ENCODE measurements around the gene ZNF681.

The ZNF681 gene

DNA sequence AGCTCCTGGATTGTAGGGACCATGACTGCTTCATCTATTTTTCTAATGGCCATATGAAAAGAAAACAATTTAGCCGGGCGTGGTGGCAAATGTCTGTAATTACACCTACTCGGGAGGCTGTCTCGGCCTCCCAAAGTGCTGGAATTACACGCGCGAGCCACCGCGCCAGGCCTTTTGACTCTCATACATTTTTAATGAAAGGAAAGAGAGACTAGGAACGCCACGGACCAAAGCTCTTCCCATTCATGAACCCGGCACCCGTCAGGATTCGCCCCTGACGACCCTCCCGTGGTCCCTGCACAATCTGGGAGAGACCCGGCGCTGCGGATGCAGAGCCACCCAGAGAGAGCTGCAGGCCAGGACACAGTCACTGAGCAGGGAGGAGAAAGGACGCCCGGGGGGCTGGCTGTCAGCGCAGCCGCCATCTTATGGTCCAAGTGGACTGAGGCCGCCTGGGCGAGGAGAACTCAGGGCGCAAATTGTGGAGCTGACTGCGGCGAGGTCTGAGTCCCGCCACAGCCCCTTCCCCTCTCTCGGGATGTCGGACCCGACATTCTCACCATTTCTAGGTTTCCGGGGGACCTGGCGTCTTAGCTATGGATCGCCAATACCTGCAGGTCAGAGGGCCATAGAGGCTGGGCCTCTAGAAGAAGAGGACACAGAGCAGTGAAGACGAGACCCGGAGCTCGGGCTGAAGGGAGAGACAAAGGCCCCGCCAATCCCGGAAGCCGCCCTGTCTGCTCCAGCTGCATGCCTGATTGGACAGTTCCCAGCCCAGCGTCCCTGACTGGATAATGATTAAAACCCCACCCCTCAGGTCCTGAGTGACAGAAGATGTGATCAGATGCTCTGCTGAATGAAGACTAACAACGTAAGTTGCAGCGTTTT lies at the start of gene ZNF681:
ZNF681 (minus strand) TSS at position 705 of the 888 bp plus-strand sequence; CDS start at position 563, 142 bp downstream.
- Mint-ChIP-seq H3K4me3 (peak within 1 kb of the TSS; percentile 91), H3K9me3 (peaks cover 5% of the 10 kb centered on the region), H3K4me1 (peaks cover 14% of the 10 kb centered on the region), H3K27ac (peak within 1 kb of the TSS; percentile 98), H3K36me3 (peaks cover 15% of the 10 kb centered on the region)
- ATAC-seq (peak; percentile 95), DNase-seq (ENCODE audit: low spot score in 2 of 2) (peak; percentile 59 to 87)

DNA sequence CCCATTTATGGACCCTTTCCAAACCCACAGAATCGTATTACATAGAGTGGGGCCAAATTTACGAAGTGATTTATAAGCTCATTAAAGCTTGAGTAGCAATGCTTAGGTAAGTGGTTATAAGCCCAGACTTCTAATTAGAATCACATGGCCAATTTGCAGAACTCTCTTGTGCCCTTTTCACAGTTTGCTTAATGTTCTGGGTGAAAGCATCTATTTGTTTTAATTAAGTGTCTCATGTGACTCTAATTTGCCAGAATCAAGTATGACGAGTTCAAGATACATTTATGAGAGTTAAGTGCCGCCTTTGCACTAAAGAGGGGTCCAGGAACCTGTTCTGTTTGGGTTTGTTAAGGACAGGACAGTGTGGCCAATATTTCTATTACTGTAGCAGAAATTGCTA lies 46.0 kb upstream of the ZNF681 start:
- Mint-ChIP-seq H3K4me3 (no peak overlapping the region), H3K9me3 (no peaks in the 10 kb centered on the region), H3K4me1 (no peaks in the 10 kb centered on the region), H3K36me3 (no peaks in the 10 kb centered on the region), H3K27ac (no peak overlapping the region)
- ATAC-seq: no peak
- DNase-seq (ENCODE audit: low spot score in 2 of 2): no peak

DNA sequence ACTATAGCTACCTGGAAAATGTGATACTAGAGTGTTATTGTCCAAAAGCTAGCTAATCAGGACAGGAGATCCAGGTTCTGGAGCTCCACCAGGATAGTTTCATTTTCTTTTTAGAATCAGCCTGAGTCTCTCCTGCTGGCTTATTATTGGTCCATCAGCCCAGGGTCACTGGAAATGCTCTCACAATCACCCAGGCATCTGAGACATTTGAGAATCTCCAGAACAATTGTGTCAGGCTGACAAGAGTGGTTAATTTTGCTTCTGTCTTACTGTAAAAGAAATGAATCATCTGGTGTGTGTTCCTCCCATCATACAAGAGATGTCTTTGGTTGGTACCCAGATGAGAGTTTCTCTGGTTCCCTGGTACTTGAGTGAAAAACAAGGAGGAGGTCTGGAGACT lies 43.6 kb upstream of the ZNF681 start:
- Mint-ChIP-seq H3K27ac (no peak overlapping the region), H3K4me1 (peaks cover 7% of the 10 kb centered on the region), H3K4me3 (peak overlapping the region; percentile 42), H3K9me3 (no peaks in the 10 kb centered on the region), H3K36me3 (no peaks in the 10 kb centered on the region)
- DNase-seq (ENCODE audit: low spot score in 2 of 2) (no peak), ATAC-seq (peak; percentile 52)

DNA sequence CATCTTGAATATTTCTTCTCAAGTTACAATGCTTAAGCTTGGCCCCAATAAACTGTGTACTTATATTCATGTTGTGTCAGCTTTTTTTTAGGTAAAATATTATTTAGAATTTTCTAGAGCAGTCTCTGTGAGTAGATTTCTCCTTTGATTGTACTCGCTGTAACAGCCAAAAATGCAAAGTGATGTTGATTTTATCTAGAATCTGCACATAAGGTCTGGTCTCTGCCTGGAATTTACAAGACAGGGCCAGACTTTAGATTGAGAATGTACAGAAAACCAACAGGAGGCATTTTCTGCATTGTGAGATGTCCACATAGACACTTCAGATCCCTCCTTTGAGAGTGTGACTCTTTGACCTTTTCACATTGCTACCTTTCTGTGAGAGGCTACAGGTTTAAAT lies 43.1 kb upstream of the ZNF681 start:
- H3K27ac Mint-ChIP-seq: no peak overlapping the region
- peaks cover 7% of the 10 kb centered on the region for H3K4me1 Mint-ChIP-seq
- DNase-seq (ENCODE audit: low spot score in 2 of 2) (no peak), ATAC-seq (no peak)
- H3K9me3 Mint-ChIP-seq: no peaks in the 10 kb centered on the region
- peak overlapping the region; percentile 42 for H3K4me3 Mint-ChIP-seq
- no peaks in the 10 kb centered on the region for H3K36me3 Mint-ChIP-seq

DNA sequence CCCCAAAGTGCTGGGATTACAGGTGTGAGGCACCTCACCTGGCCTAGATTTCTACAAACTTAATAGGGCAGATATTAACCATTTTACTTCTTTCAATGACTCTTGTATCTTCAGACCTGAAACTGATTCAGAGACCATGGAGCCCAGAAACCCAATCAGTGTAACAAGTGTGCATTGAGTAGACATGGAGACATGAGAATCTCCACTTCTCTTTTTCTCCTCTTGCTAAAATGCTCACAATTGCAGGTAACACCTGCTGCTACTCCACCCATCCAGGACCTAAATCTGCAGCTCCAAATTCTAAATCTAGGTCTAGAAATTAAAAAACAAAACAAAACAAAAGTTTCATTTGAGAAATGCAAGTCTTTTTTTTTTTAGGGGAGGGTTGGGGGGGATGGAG lies 42.2 kb upstream of the ZNF681 start:
- Mint-ChIP-seq H3K4me1 (peaks cover 7% of the 10 kb centered on the region), H3K27ac (no peak overlapping the region), H3K4me3 (no peak overlapping the region), H3K36me3 (no peaks in the 10 kb centered on the region), H3K9me3 (no peaks in the 10 kb centered on the region)
- DNase-seq (ENCODE audit: low spot score in 2 of 2) (no peak), ATAC-seq (no peak)

DNA sequence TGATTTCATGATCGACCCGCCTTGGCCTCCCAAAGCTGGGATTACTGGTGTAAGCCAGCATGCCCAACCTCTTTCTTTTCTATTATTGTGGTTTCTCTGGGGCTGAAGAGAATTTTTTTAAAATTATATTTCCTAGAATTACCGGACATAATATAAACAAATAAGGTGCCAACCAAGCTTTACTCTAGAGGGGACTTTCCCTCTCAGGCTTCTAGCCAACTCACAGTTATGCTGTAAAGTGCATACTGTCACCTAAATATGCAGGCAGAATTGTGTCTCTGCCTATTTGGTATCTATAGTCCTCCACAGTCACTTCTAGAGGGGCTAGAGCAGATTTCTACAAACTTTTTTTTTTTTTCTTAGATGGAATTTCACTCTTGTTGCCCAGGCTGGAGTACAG lies 41.6 kb upstream of the ZNF681 start:
- H3K4me3 Mint-ChIP-seq: peak overlapping the region; percentile 53
- DNase-seq (ENCODE audit: low spot score in 2 of 2): no peak
- H3K27ac Mint-ChIP-seq: no peak overlapping the region
- peaks cover 1% of the 10 kb centered on the region for H3K9me3 Mint-ChIP-seq
- ATAC-seq: no peak
- no peaks in the 10 kb centered on the region for H3K36me3 Mint-ChIP-seq
- H3K4me1 Mint-ChIP-seq: peaks cover 7% of the 10 kb centered on the region

DNA sequence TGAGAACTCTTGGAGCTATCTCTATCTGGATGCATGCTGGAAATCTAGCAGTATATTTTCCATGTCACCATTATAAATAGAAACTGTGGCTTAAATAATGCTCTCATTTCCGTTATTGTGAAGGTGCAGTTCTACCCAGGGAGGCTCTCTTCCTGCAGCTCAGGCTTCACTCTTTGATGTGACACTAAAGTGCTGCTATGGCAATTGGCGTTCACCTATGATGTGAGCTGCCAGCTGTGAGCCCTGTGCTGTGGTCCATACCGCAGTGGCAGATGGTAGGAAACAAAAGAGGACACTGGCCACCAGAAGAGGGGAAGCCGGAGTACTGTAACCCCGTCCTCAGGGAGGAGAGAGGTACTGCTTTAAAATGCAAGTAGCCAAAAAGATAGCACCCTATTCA lies 40.6 kb upstream of the ZNF681 start:
- DNase-seq (ENCODE audit: low spot score in 2 of 2) (peak in 1 of 2 donors; percentile 44), ATAC-seq (peak; percentile 64)
- Mint-ChIP-seq H3K27ac (peak overlapping the region; percentile 60), H3K4me3 (peak overlapping the region; percentile 53), H3K4me1 (peaks cover 7% of the 10 kb centered on the region), H3K36me3 (no peaks in the 10 kb centered on the region), H3K9me3 (peaks cover 3% of the 10 kb centered on the region)

DNA sequence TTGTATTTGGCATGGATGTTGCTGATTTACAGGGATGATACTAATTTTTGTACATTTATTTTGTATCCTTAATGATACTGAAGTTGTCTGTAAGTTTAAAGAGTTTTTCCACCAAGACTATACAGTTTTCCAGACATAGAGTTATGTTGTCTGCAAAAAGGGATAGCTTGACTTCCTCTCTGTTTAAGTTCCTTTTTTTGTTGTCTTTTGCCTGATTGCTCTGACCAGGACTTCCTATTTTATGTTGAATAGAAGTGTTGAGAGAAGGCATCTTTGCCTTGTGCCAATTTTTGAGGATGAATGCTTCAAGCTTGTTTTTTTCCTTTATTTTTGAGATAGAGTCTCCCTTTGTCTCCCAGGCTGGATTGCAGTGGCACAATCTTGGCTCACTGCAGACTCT lies 36.8 kb upstream of the ZNF681 start:
- Mint-ChIP-seq H3K4me1 (peaks cover 7% of the 10 kb centered on the region), H3K9me3 (peaks cover 3% of the 10 kb centered on the region), H3K27ac (no peak overlapping the region), H3K4me3 (no peak overlapping the region), H3K36me3 (no peaks in the 10 kb centered on the region)
- no peak for DNase-seq (ENCODE audit: low spot score in 2 of 2)
- no peak for ATAC-seq

DNA sequence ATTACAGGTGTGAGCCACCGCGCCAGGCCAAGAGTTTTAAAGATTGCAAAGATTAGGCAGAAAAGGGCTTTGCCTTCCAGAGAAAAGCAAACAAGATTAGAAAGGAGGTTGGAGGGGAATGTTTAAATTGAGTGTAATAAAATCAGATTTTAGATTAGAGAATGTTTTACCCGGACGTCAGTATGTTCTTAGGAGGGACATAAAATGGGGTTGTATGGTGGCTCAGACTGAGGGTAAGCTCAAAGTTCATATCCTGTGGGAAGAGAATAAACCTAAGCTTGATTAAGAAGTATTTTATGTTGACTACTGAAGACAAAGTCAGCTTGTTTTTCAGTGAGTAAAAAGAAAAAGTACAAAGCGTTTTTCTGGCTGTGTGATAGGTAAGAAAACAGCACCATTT lies 34.1 kb upstream of the ZNF681 start:
- Mint-ChIP-seq H3K27ac (no peak overlapping the region), H3K9me3 (peaks cover 3% of the 10 kb centered on the region)

DNA sequence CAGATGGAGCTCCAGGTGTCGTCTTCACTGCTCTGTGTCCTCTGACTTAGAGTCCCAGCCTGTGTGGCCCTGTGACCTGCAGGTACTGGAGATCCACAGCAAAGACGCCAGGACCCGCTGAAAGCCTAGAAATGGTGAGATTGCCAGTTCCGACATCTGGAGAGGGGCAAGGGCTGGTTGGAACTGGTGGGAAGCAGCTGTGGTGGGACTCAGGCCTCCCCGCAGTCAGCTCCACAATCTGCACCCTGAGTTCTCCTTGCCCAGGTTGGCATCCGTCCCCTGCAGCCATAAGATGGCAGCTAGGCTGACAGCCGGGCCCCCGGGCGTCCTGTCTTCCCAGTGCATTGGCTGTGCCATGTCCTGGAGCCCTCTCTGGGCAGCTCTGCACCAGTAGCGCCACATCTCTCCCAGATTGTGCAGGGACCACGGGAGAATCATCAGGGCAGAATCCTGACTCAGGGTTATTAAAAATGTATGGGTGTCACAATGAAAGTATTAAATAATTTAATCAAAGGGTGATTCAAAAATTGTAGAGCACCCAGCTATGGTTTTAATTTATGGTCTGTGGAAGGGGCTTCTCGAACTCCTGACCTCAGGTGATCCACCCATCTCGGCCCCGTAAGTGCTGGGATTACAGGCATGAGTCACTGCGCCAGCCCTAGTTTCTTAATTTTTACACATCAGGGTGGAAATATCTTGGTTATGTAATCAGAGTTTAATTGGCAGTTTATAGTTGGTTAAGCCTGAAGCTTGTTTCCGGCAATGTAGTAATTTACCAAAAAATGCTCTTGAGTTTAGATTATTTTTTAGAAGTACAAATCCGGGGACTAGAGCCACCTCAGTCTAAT lies 32.2 kb upstream of the ZNF681 start:
- ATAC-seq: no peak
- Mint-ChIP-seq H3K36me3 (no peaks in the 10 kb centered on the region), H3K4me1 (no peaks in the 10 kb centered on the region), H3K9me3 (peaks cover 3% of the 10 kb centered on the region), H3K27ac (no peak overlapping the region), H3K4me3 (no peak overlapping the region)
- peak in 1 of 2 donors; percentile 26 for DNase-seq (ENCODE audit: low spot score in 2 of 2)

More for the DNA sequence above, 34.1 kb upstream of the ZNF681 start:
- no peak for DNase-seq (ENCODE audit: low spot score in 2 of 2)
- Mint-ChIP-seq H3K4me3 (no peak overlapping the region), H3K4me1 (no peaks in the 10 kb centered on the region), H3K36me3 (no peaks in the 10 kb centered on the region)
- no peak for ATAC-seq

DNA sequence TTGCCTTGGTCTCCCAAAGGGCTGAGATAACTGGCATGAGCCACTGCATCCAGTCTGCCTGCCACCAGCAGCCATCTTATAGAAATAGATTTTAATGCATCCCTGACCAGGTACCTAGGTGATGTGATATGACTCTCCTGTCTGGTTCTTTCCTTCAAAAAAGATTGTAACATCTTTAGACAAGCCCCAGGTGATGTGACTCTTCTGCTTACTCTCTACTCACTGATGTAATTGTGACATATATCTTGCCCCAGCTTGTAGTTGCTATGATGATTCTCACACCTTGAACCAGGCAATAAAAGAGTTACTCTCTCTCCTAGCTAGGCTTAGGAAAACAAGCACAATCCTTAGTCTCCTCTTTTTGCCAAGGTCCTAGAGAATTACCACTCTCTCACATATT lies 30.6 kb upstream of the ZNF681 start:
- H3K27ac Mint-ChIP-seq: no peak overlapping the region
- DNase-seq (ENCODE audit: low spot score in 2 of 2): no peak
- H3K36me3 Mint-ChIP-seq: no peaks in the 10 kb centered on the region
- H3K4me3 Mint-ChIP-seq: no peak overlapping the region
- no peaks in the 10 kb centered on the region for H3K9me3 Mint-ChIP-seq
- no peaks in the 10 kb centered on the region for H3K4me1 Mint-ChIP-seq
- ATAC-seq: no peak

DNA sequence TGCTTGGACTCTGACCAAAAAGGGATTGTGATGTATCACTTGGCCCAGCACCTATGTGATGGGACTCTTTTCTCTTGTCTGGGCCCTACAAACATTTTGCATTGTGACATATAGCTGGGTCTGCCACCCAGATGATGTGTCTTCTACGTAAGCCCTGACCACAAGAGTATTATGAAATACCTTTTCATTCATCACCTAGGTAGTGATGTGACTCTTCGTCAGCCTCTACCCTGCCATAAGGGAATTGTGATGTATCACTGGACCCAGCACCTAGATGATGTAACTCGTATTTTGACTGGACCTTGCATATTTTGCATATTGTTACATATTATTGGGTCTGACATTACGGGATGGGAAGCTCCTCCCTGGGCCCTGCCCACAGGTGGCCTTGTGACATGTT lies 29.7 kb upstream of the ZNF681 start:
- H3K27ac Mint-ChIP-seq: peak overlapping the region; percentile 21
- DNase-seq (ENCODE audit: low spot score in 2 of 2): peak in 1 of 2 donors; percentile 34
- no peaks in the 10 kb centered on the region for H3K4me1 Mint-ChIP-seq
- no peaks in the 10 kb centered on the region for H3K9me3 Mint-ChIP-seq
- no peak overlapping the region for H3K4me3 Mint-ChIP-seq
- ATAC-seq: peak; percentile 65
- H3K36me3 Mint-ChIP-seq: no peaks in the 10 kb centered on the region

DNA sequence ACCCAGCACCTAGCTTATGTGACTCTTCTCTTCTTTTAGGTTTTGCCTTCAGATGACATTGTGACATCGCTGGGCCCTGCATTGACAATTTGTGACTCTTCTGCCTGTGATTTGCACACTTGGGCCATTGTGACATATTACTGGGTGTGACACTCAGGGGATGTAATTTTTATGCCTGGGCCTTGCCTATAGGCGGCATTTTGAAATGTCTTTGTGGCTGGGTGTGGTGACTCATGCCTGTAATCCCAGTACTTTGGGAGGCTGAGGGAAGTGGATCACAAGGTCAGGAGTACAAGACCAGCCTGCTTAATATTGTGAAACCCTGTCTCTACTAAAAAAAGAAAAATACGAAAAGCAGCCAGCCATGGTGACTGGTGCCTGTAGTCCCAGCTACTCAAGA lies 28.4 kb upstream of the ZNF681 start:
- ATAC-seq (no peak), DNase-seq (ENCODE audit: low spot score in 2 of 2) (no peak)
- Mint-ChIP-seq H3K36me3 (no peaks in the 10 kb centered on the region), H3K27ac (no peak overlapping the region), H3K9me3 (no peaks in the 10 kb centered on the region), H3K4me3 (no peak overlapping the region), H3K4me1 (no peaks in the 10 kb centered on the region)

DNA sequence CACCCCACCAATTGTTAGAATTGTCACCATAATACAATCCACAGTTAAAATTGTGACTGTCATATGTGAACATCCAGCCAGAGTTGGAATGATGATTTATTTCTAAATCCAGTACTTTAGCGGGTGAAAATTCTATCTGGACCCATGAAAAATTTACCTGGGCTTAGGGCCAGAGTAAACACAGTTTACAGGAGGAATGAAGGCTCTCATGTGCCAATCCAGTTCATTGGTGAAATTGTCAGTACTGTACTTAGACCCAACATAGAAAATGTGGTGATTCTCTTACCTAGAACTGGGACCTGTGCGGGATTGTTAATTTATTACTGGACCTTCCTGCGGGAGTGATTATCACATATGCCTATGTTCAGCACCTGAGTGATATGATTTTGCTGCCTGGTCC lies 27.3 kb upstream of the ZNF681 start:
- Mint-ChIP-seq H3K9me3 (no peaks in the 10 kb centered on the region), H3K4me1 (no peaks in the 10 kb centered on the region), H3K4me3 (no peak overlapping the region), H3K27ac (no peak overlapping the region), H3K36me3 (no peaks in the 10 kb centered on the region)
- DNase-seq (ENCODE audit: low spot score in 2 of 2) (no peak), ATAC-seq (no peak)

DNA sequence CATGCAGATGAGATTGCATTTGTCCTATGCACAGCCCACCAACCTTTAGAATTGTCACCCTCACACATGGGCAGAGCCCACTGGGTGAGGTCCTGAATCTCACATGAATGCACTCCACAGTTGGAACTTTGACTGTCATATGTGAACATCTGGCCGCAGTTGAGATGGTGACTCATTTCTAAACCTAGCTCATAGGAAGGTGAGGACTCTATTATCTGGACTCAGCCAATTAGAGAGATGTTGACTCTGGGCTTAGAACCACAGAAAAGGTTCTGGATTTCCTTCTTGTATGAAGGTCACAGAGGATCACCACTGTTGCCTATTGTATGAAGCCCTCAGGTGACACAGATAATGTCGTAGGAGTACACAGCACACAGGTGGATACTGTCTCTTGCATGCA lies 25.6 kb upstream of the ZNF681 start:
- DNase-seq (ENCODE audit: low spot score in 2 of 2): peak in 1 of 2 donors; percentile 39
- Mint-ChIP-seq H3K4me3 (no peak overlapping the region), H3K9me3 (no peaks in the 10 kb centered on the region), H3K4me1 (no peaks in the 10 kb centered on the region), H3K27ac (no peak overlapping the region), H3K36me3 (no peaks in the 10 kb centered on the region)
- peak; percentile 59 for ATAC-seq
